Activated CD8-positive, alpha-beta T cell treated with anti-CD3 and anti-CD28 coated beads for 36 hours (primary cell): ENCODE measurements around the gene FAM120A. TPM values are rescaled to one million over a fixed set of nuclear protein-coding genes. Genes with fewer than 3 reads are reported as not detected.

Source experiments
- ATAC-seq: fragments of 200-7000 bp; cut with Tn5 transposase; one replicate; pipeline ENCODE4 v1.10.0; 2021; ENCODE audit warnings: mild to moderate bottlenecking, moderate library complexity
- CTCF ChIA-PET: fragments of 350-600 bp; sonication (Branson Sonifier 250); formaldehyde crosslinking; loops from one replicate; lab custom pipeline; 2021; ENCODE audit warnings: antibody characterized with exemption; lab: Charles Lee
- POLR2A ChIA-PET: fragments of 350-600 bp; sonication (Branson Sonifier 250); formaldehyde crosslinking; loops from one replicate; lab custom pipeline; 2021; ENCODE audit warnings: antibody characterized with exemption; lab: Charles Lee
- DNase-seq: peaks from one replicate; pipeline ENCODE4 v3.0.0-alpha.2; 2020
- H3K27ac Mint-ChIP-seq: one replicate; pipeline ENCODE4 v1.8.0; 2021; ENCODE audit warnings: mild to moderate bottlenecking, mixed read lengths
- H3K27me3 Mint-ChIP-seq: one replicate; pipeline ENCODE4 v1.8.0; 2021; ENCODE audit warnings: mixed read lengths
- H3K36me3 Mint-ChIP-seq: one replicate; pipeline ENCODE4 v1.8.0; 2021; ENCODE audit warnings: low read depth, mixed read lengths
- H3K4me1 Mint-ChIP-seq: one replicate; pipeline ENCODE4 v1.8.0; 2021; ENCODE audit warnings: low read depth, mixed read lengths
- H3K4me3 Mint-ChIP-seq: one replicate; pipeline ENCODE4 v1.8.0; 2021; ENCODE audit warnings: mild to moderate bottlenecking, moderate library complexity, mixed read lengths
- H3K9me3 Mint-ChIP-seq: one replicate; pipeline ENCODE4 v1.8.0; 2021; ENCODE audit warnings: mixed read lengths
- intact Hi-C: fragments of 100-400 bp; cut with micrococcal nuclease; formaldehyde crosslinking; loops from one replicate; pipeline ENCODE4 v1.10.0; 2022
- total RNA-seq, 2 experiments: library from RNA; stranded (reverse); gene quantifications; one replicate each; pipeline ENCODE4 v1.2.3, GENCODE V29; 2021
- TF ChIP-seq, protein P1 (sequence below): fragments of 200-600 bp; IDR thresholded peaks from one replicate; pipeline ENCODE4 v1.8.0; 2022; ENCODE audit warnings: antibody characterized with exemption, mild to moderate bottlenecking

FAM120A gene
- total RNA-seq, 2 experiments from 2014 or later = 121 to 125 TPM

DNA sequence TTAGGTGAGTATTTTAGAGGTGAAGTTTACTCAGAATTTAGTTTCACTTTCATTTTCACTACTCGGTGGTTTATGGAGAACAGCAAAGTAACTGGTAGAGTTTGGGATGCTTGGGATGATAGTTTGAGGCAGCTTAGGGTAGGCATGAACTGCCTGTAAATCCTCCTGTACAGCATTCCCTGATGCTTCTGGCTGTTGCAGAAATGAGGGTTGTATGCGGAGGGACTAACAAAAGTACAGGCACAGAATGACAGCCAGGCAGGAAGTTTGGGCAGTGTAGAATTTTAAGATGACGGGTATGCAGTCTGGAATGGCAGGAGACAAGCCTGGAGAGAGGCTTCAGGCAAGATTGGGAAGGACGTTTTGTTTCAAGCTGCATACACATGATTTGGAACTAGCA lies 49.9 kb downstream of the FAM120A start:
- intact Hi-C loops = no loop called here
- DNase-seq = no peak
- H3K27ac Mint-ChIP-seq = peak overlapping the region; percentile 78
- peaks cover 44% of the 10 kb centered on the region for H3K4me1 Mint-ChIP-seq
- H3K36me3 Mint-ChIP-seq = peaks cover 69% of the 10 kb centered on the region
- peak; percentile 24 for ATAC-seq
- TF ChIP-seq, protein P1, sequence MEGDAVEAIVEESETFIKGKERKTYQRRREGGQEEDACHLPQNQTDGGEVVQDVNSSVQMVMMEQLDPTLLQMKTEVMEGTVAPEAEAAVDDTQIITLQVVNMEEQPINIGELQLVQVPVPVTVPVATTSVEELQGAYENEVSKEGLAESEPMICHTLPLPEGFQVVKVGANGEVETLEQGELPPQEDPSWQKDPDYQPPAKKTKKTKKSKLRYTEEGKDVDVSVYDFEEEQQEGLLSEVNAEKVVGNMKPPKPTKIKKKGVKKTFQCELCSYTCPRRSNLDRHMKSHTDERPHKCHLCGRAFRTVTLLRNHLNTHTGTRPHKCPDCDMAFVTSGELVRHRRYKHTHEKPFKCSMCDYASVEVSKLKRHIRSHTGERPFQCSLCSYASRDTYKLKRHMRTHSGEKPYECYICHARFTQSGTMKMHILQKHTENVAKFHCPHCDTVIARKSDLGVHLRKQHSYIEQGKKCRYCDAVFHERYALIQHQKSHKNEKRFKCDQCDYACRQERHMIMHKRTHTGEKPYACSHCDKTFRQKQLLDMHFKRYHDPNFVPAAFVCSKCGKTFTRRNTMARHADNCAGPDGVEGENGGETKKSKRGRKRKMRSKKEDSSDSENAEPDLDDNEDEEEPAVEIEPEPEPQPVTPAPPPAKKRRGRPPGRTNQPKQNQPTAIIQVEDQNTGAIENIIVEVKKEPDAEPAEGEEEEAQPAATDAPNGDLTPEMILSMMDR = no peak
- ChIA-PET POLR2A (interaction anchor here (1.0 kb wide), 1 partner anchor 47 kb away, joined by 3 read pairs; no protein-coding TSS in a partner anchor), CTCF (interaction anchor here (1.2 kb wide), 1 partner anchor 65 kb away, joined by 3 read pairs; no protein-coding TSS in a partner anchor)
- no peaks in the 10 kb centered on the region for H3K9me3 Mint-ChIP-seq
- no peaks in the 10 kb centered on the region for H3K27me3 Mint-ChIP-seq
- peak overlapping the region; percentile 38 for H3K4me3 Mint-ChIP-seq

DNA sequence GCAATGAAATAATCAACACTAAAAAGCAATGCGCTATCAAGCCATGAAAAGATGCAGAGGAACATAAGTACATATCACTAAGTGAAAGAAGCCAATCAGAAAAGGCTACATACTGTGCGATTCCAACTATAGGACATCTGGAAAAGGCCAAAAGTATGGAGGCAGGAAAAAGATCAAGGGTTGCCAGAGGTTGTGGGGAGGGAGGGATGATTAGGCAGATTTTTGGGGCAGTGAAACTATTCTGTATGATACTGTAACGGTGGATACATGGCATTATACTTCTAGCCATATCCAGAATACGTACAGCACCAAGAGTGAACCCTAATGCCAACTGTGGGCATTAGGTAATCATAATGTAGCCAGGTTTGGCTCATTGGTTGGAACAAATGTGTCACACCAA lies 51.9 kb downstream of the FAM120A start:
- intact Hi-C loops = no loop called here

DNA sequence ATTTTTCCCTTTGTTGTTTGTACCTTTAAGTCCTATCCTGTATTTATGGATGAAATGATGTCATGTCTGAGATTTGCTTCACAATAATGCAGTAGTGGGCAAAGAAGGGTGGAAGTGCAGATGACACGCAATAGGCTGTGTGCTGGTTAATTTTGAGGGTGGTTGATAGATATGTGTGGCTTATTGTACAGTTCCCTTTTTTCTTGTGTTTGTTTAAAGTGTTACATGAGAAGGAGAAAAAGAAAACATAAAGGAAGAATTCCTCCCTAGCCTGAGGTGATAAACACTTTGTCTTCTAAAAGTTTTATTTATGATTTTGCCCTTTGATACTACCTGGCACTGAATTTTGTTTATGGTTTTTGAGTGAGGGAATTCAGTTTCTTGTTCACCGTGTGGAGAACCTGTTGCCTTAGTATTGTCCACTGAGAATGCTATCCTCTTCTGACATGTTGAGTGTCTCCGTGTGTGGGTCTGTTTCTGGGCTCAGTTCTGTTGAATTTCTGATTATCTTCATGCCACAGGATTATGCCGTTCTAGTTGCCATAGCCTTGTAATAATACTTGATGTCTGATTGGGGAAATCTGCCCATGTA lies 54.2 kb downstream of the FAM120A start:
- ChIA-PET POLR2A (interaction anchor here (0.6 kb wide), 1 partner anchor 159 kb away, joined by 3 read pairs; no protein-coding TSS in a partner anchor), CTCF (no interaction called here)
- peaks cover 55% of the 10 kb centered on the region for H3K36me3 Mint-ChIP-seq
- H3K4me1 Mint-ChIP-seq = peaks cover 62% of the 10 kb centered on the region
- intact Hi-C loops = no loop called here
- H3K9me3 Mint-ChIP-seq = no peaks in the 10 kb centered on the region
- TF ChIP-seq, protein P1 = no peak
- H3K27ac Mint-ChIP-seq = no peak overlapping the region
- ATAC-seq (no peak), DNase-seq (no peak)
- no peaks in the 10 kb centered on the region for H3K27me3 Mint-ChIP-seq
- H3K4me3 Mint-ChIP-seq = no peak overlapping the region

More for the DNA sequence above, 51.9 kb downstream of the FAM120A start:
- Mint-ChIP-seq H3K27ac (no peak overlapping the region), H3K36me3 (peaks cover 67% of the 10 kb centered on the region), H3K27me3 (no peaks in the 10 kb centered on the region), H3K4me3 (no peak overlapping the region), H3K4me1 (peaks cover 57% of the 10 kb centered on the region), H3K9me3 (no peaks in the 10 kb centered on the region)
- ChIA-PET POLR2A (no interaction called here), CTCF (no interaction called here)
- no peak for DNase-seq
- TF ChIP-seq, protein P1 = no peak
- ATAC-seq = no peak

DNA sequence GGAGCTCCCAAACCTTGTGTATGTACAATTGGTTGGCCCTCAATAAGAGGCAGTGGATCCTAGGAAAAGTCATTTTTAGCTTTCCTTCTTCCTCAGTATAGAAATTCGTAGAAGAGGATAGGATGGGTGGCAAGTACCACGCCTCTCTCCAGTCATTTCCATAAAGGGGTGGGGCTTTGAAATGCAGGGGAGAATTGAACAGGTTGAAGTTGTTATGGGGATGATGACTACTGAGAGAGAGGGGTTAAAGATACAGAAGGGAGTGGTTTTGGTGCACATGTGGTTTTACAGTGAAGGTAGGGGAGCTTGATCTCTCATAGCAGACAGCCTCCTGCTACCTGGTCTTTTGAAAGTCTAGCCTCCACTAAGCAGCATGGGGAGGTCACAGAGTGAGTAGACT lies 56.3 kb downstream of the FAM120A start:
- TF ChIP-seq, protein P1 = no peak
- peak; percentile 41 for ATAC-seq
- peaks cover 60% of the 10 kb centered on the region for H3K4me1 Mint-ChIP-seq
- H3K4me3 Mint-ChIP-seq = no peak overlapping the region
- POLR2A ChIA-PET = no interaction called here
- H3K9me3 Mint-ChIP-seq = no peaks in the 10 kb centered on the region
- DNase-seq = no peak
- peaks cover 39% of the 10 kb centered on the region for H3K36me3 Mint-ChIP-seq
- no peaks in the 10 kb centered on the region for H3K27me3 Mint-ChIP-seq
- peak overlapping the region; percentile 8 for H3K27ac Mint-ChIP-seq
- intact Hi-C loops = no loop called here
- CTCF ChIA-PET = interaction anchor here (1.6 kb wide), 1 partner anchor 58 kb away, joined by 5 read pairs; no protein-coding TSS in a partner anchor

DNA sequence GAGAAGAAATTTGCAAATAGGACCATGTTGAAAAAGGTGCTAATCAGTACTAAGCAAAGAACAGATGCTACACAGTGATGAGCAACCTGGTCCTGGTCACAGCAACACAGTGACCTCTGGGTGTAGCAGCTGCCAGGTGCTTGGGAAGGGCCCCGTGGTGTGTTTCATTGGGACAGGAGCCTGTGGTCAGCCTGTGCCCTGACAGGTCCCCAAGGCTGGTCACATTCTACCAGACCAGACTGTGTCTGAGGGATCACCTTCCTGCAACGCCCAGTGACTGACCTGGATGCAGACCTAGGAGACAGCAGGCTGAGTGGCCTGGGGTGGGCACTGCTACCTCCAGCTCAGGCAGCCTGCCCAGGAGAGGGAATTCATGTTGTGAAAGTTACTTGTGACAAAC lies 56.7 kb downstream of the FAM120A start:
- DNase-seq (no peak), ATAC-seq (no peak)
- Mint-ChIP-seq H3K27me3 (no peaks in the 10 kb centered on the region), H3K4me3 (no peak overlapping the region), H3K27ac (no peak overlapping the region), H3K9me3 (no peaks in the 10 kb centered on the region), H3K36me3 (peaks cover 36% of the 10 kb centered on the region), H3K4me1 (peaks cover 60% of the 10 kb centered on the region)
- ChIA-PET POLR2A (no interaction called here), CTCF (no interaction called here)
- TF ChIP-seq, protein P1 = no peak
- intact Hi-C loops = no loop called here
